H9 (cell line): ENCODE measurements around the gene NEUROD2. TPM values are rescaled to one million over a fixed set of nuclear protein-coding genes. Genes with fewer than 3 reads are reported as not detected.

Source experiments
- DNase-seq: peaks from one replicate; pipeline ENCODE4 v3.0.0-alpha.2; 2017
- H2AFZ ChIP-seq: one replicate; pipeline ENCODE4 v1.6.1; 2013; ENCODE audit warnings: mild to moderate bottlenecking, low read length, control low read depth, moderate library complexity
- H2AK5ac ChIP-seq: 2 replicates; pipeline ENCODE4 v1.6.1; 2013; ENCODE audit warnings: low read length, control low read depth, mixed read lengths; ENCODE audit not compliant: insufficient read length
- H2BK120ac ChIP-seq: one replicate; pipeline ENCODE4 v1.6.1; 2013; ENCODE audit warnings: low read depth, mild to moderate bottlenecking, low read length, control low read depth, inconsistent platforms; ENCODE audit not compliant: poor library complexity, severe bottlenecking
- H2BK12ac ChIP-seq: 2 replicates; pipeline ENCODE4 v1.6.1; 2013; ENCODE audit warnings: low read length, control low read depth, mixed read lengths, low read depth; ENCODE audit not compliant: insufficient read length
- H2BK15ac ChIP-seq: 2 replicates; pipeline ENCODE4 v1.6.1; 2013; ENCODE audit warnings: low read depth, low read length, control low read depth
- H2BK20ac ChIP-seq: one replicate; pipeline ENCODE4 v1.6.1; 2013; ENCODE audit warnings: low read depth, mild to moderate bottlenecking, low read length, control low read depth, inconsistent platforms; ENCODE audit not compliant: poor library complexity, severe bottlenecking
- H2BK5ac ChIP-seq: 2 replicates; pipeline ENCODE4 v1.6.1; 2013; ENCODE audit warnings: low read length, control low read depth, mixed read lengths; ENCODE audit not compliant: insufficient read length
- H3K14ac ChIP-seq: 2 replicates; pipeline ENCODE4 v1.6.1; 2013; ENCODE audit warnings: low read length, control low read depth; ENCODE audit not compliant: insufficient read depth
- H3K18ac ChIP-seq: 2 replicates; pipeline ENCODE4 v1.6.1; 2013; ENCODE audit warnings: low read depth, mild to moderate bottlenecking, mixed read lengths, low read length, control low read depth; ENCODE audit not compliant: insufficient read length
- H3K23ac ChIP-seq: 2 replicates; pipeline ENCODE4 v1.6.1; 2013; ENCODE audit warnings: low read length, control low read depth, mixed read lengths, low read depth; ENCODE audit not compliant: insufficient read length
- H3K23me2 ChIP-seq: 2 replicates; pipeline ENCODE4 v1.6.1; 2013; ENCODE audit warnings: low read depth, mild to moderate bottlenecking, mixed read lengths, low read length, control low read depth; ENCODE audit not compliant: insufficient read length, poor library complexity, severe bottlenecking
- H3K27ac ChIP-seq: 2 replicates; pipeline ENCODE4 v1.5.1; 2013; ENCODE audit warnings: low read length, control low read depth, mixed read lengths, low read depth; ENCODE audit not compliant: insufficient read length
- H3K27me3 ChIP-seq: 2 replicates; pipeline ENCODE4 v1.6.1; 2013; ENCODE audit warnings: low read length, control low read depth, inconsistent platforms; ENCODE audit not compliant: insufficient read depth
- H3K4ac ChIP-seq: 2 replicates; pipeline ENCODE4 v1.6.1; 2013; ENCODE audit warnings: low read depth, mild to moderate bottlenecking, control low read depth, inconsistent platforms, low read length, moderate library complexity
- H3K4me1 ChIP-seq: 2 replicates; pipeline ENCODE4 v1.6.1; 2013; ENCODE audit warnings: low read length, control low read depth, inconsistent platforms; ENCODE audit not compliant: insufficient read depth
- H3K4me2 ChIP-seq: 2 replicates; pipeline ENCODE4 v1.6.1; 2013; ENCODE audit warnings: low read length, control low read depth, mixed read lengths; ENCODE audit not compliant: insufficient read length, insufficient read depth
- H3K56ac ChIP-seq: 2 replicates; pipeline ENCODE4 v1.6.1; 2013; ENCODE audit warnings: low read depth, mild to moderate bottlenecking, mixed read lengths, low read length, control low read depth; ENCODE audit not compliant: insufficient read length
- H3K79me1 ChIP-seq: 2 replicates; pipeline ENCODE4 v1.6.1; 2013; ENCODE audit warnings: low read depth, mild to moderate bottlenecking, moderate library complexity, low read length, control low read depth, inconsistent platforms; ENCODE audit not compliant: insufficient read depth, poor library complexity, severe bottlenecking
- H3K79me2 ChIP-seq: 2 replicates; pipeline ENCODE4 v1.6.1; 2013; ENCODE audit warnings: low read length, control low read depth, inconsistent platforms; ENCODE audit not compliant: insufficient read depth
- H3K9ac ChIP-seq: 2 replicates; pipeline ENCODE4 v1.6.1; 2013; ENCODE audit warnings: low read length, control low read depth, mixed read lengths; ENCODE audit not compliant: insufficient read length; ENCODE audit errors: extremely low read depth
- H3K9me3 ChIP-seq: one replicate; pipeline ENCODE4 v1.6.1; 2013; ENCODE audit warnings: low read depth, low read length, inconsistent platforms; ENCODE audit not compliant: control insufficient read depth
- H3T11ph ChIP-seq: one replicate; pipeline ENCODE4 v1.6.1; 2013; ENCODE audit warnings: mild to moderate bottlenecking, low read length, control low read depth, inconsistent platforms
- H4K20me1 ChIP-seq: one replicate; pipeline ENCODE4 v1.6.1; 2013; ENCODE audit not compliant: control insufficient read depth, insufficient read length, insufficient read depth
- H4K5ac ChIP-seq: 2 replicates; pipeline ENCODE4 v1.6.1; 2013; ENCODE audit warnings: low read depth, mild to moderate bottlenecking, mixed read lengths, low read length, control low read depth; ENCODE audit not compliant: insufficient read length
- H4K8ac ChIP-seq: replicated peaks from 2 replicates; pipeline ENCODE4 v1.6.1; 2013; ENCODE audit warnings: low read length, control low read depth, mixed read lengths, low read depth; ENCODE audit not compliant: insufficient read length
- H4K91ac ChIP-seq: 2 replicates; pipeline ENCODE4 v1.6.1; 2013; ENCODE audit warnings: low read depth, mild to moderate bottlenecking, moderate library complexity, mixed read lengths, low read length, control low read depth; ENCODE audit not compliant: insufficient read length
- H3K27ac Mint-ChIP-seq, 3 experiments: 2 replicates in 2 of 3; 3 replicates in 1 of 3; pipeline ENCODE4 v1.8.0; 2020 to 2021; ENCODE audit warnings: mixed read lengths in 3 of 3, mild to moderate bottlenecking in 1 of 3, moderate library complexity in 1 of 3
- H3K27me3 Mint-ChIP-seq: 2 replicates; pipeline ENCODE4 v1.8.0; 2021; ENCODE audit warnings: low read depth, mild to moderate bottlenecking, moderate library complexity, mixed read lengths
- H3K36me3 Mint-ChIP-seq, 3 experiments: 2 replicates in 2 of 3; 3 replicates in 1 of 3; pipeline ENCODE4 v1.8.0; 2020 to 2021; ENCODE audit warnings: low read depth in 3 of 3, mixed read lengths in 3 of 3; ENCODE audit not compliant: insufficient read depth in 1 of 3
- H3K4me1 Mint-ChIP-seq, 2 experiments: 2 replicates each; pipeline ENCODE4 v1.8.0; 2020; ENCODE audit warnings: mixed read lengths in 2 of 2
- H3K4me3 Mint-ChIP-seq, 2 experiments: 2 replicates in 1 of 2; 3 replicates in 1 of 2; pipeline ENCODE4 v1.8.0; 2020 to 2021; ENCODE audit warnings: mild to moderate bottlenecking in 2 of 2, mixed read lengths in 2 of 2, moderate library complexity in 1 of 2
- H3K9me3 Mint-ChIP-seq, 2 experiments: 2 replicates in 1 of 2; 3 replicates in 1 of 2; pipeline ENCODE4 v1.8.0; 2020; ENCODE audit warnings: mild to moderate bottlenecking in 2 of 2, mixed read lengths in 2 of 2, moderate library complexity in 1 of 2
- WGBS: extraction: QIAGEN DNeasy Blood & Tissue Kit; methylation state at CpG from one replicate; pipeline ENCODE4 v1.1.7; 2013; ENCODE audit warnings: missing lambda C conversion rate, low lambda C conversion rate, mixed read lengths; ENCODE audit not compliant: insufficient read length; ENCODE audit errors: extremely low coverage; 5-methylcytosine and 5-hydroxymethylcytosine counted together
- total RNA-seq: library from RNA; stranded (reverse); gene quantifications from 2 replicates; pipeline ENCODE4 v1.2.1, GENCODE V29; 2021
- TF ChIP-seq, protein P1 (sequence below): fragments of 200-600 bp; sonication (generic); conservative IDR thresholded peaks from 3 replicates; pipeline ENCODE4 v1.8.0; 2021; ENCODE audit warnings: antibody characterized with exemption, mild to moderate bottlenecking

The NEUROD2 gene
- total RNA-seq, 1 experiment from 2014 or later, result not detected

DNA sequence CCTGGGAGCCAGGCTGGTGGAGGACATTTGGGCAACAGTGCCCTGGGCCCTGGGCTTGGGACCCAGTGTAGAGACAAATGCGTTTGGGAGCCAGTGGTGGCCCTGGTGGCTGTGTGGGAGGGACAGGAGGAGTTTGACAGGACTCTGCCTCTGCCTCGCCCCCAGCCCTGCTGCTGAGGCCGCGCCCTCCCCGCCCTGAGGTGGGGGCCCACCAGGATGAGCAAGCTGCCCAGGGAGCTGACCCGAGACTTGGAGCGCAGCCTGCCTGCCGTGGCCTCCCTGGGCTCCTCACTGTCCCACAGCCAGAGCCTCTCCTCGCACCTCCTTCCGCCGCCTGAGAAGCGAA is 45.6 kb upstream of the NEUROD2 start:
- peaks cover 0 to 22% (median 4%) of the 10 kb centered on the region in 3 experiments; a peak in 6 of 7 replicates for H3K36me3 Mint-ChIP-seq
- no peak overlapping the region for H4K5ac ChIP-seq
- peaks cover 31 to 65% of the 10 kb centered on the region in 2 experiments for H3K4me1 Mint-ChIP-seq
- no peak overlapping the region for H2BK15ac ChIP-seq
- H2BK12ac ChIP-seq, result no peak overlapping the region
- no peak overlapping the region for H3K23ac ChIP-seq
- H3K27ac ChIP-seq, result no peak overlapping the region
- no peak overlapping the region for H4K91ac ChIP-seq
- no peaks in the 10 kb centered on the region for H3K23me2 ChIP-seq
- H3K9me3 ChIP-seq, result no peaks in the 10 kb centered on the region
- H3K4me2 ChIP-seq, result no peak overlapping the region
- H3K4me1 ChIP-seq, result peaks cover 9% of the 10 kb centered on the region; the same call in 1 of the 2 replicates
- no peak overlapping the region for H3K9ac ChIP-seq
- no peak overlapping the region; a peak in 1 of 5 replicates for H3K4me3 Mint-ChIP-seq
- no CpG with 5 or more reads among the region's 12 CpGs for WGBS
- no peak overlapping the region for H2AK5ac ChIP-seq
- H3K27me3 ChIP-seq, result no peaks in the 10 kb centered on the region
- H4K8ac ChIP-seq, result no peak overlapping the region
- no peaks in the 10 kb centered on the region for H3K27me3 Mint-ChIP-seq
- H3K79me1 ChIP-seq, result no peaks in the 10 kb centered on the region
- no peak overlapping the region for H2AFZ ChIP-seq
- no peaks in the 10 kb centered on the region for H4K20me1 ChIP-seq
- TF ChIP-seq, protein P1, sequence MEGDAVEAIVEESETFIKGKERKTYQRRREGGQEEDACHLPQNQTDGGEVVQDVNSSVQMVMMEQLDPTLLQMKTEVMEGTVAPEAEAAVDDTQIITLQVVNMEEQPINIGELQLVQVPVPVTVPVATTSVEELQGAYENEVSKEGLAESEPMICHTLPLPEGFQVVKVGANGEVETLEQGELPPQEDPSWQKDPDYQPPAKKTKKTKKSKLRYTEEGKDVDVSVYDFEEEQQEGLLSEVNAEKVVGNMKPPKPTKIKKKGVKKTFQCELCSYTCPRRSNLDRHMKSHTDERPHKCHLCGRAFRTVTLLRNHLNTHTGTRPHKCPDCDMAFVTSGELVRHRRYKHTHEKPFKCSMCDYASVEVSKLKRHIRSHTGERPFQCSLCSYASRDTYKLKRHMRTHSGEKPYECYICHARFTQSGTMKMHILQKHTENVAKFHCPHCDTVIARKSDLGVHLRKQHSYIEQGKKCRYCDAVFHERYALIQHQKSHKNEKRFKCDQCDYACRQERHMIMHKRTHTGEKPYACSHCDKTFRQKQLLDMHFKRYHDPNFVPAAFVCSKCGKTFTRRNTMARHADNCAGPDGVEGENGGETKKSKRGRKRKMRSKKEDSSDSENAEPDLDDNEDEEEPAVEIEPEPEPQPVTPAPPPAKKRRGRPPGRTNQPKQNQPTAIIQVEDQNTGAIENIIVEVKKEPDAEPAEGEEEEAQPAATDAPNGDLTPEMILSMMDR, result no peak
- H3K27ac Mint-ChIP-seq, result peak overlapping the region in 2 of 3 experiments; percentile 61 to 90; a peak in 2 of 7 replicates
- H3K79me2 ChIP-seq, result no peaks in the 10 kb centered on the region
- no peak overlapping the region for H3K4ac ChIP-seq
- no peak overlapping the region for H3K18ac ChIP-seq
- no peak for DNase-seq
- H2BK20ac ChIP-seq, result no peak overlapping the region
- H3K9me3 Mint-ChIP-seq, result no peaks in the 10 kb centered on the region
- H2BK5ac ChIP-seq, result no peak overlapping the region
- no peak overlapping the region for H3K14ac ChIP-seq
- H3T11ph ChIP-seq, result no peak overlapping the region
- no peak overlapping the region for H2BK120ac ChIP-seq
- H3K56ac ChIP-seq, result no peak overlapping the region
